Gastroesophageal sphincter (tissue), 4 donors: ENCODE measurements around the gene PRKG1. TPM values are rescaled to one million over a fixed set of nuclear protein-coding genes. Genes with fewer than 3 reads are reported as not detected.
A peak's percentile ranks its signal among the peaks of the same experiment; 100 is the strongest.

Source experiments
- ATAC-seq: fragments of 150-250 bp; one replicate; pipeline ENCODE4 v1.9.1; 2016; ENCODE audit warnings: mild to moderate bottlenecking, moderate library complexity
- H3K27ac ChIP-seq, 4 donors: fragments of 200-600 bp; sonication (generic) in 3 of 4; 1 replicate in 3 of 4; 2 replicates in 1 of 4; pipeline ENCODE4 v1.5.1; 2016 to 2019
- H3K27me3 ChIP-seq: fragments of 200-600 bp; sonication (generic); one replicate; pipeline ENCODE4 v1.5.1; 2019
- H3K36me3 ChIP-seq, 2 donors: fragments of 200-600 bp; sonication (generic); one replicate each; pipeline ENCODE4 v1.5.1; 2019; ENCODE audit warnings: control low read depth in 1 of 2
- H3K4me1 ChIP-seq, 3 donors: fragments of 200-600 bp; sonication (generic); 1 replicate in 2 of 3; 2 replicates in 1 of 3; pipeline ENCODE4 v1.5.1; 2016 to 2019; ENCODE audit warnings: control low read depth in 2 of 3
- H3K4me3 ChIP-seq, 2 donors: fragments of 200-600 bp; sonication (generic); one replicate each; pipeline ENCODE4 v1.5.1; 2019; ENCODE audit warnings: mild to moderate bottlenecking in 1 of 2, moderate library complexity in 1 of 2
- H3K9me3 ChIP-seq, 3 donors: fragments of 200-600 bp; sonication (generic); one replicate each; pipeline ENCODE4 v1.5.1; 2017 to 2019; ENCODE audit warnings: control low read depth in 2 of 3
- CTCF ChIP-seq, 4 experiments: fragments of 200-600 bp in 2 of 4; fragments of 450-650 bp in 2 of 4; sonication (generic) in 1 of 4; IDR thresholded peaks; one replicate each; pipeline ENCODE4 v1.5.1; 2017 to 2019; ENCODE audit warnings: antibody characterized with exemption in 4 of 4, mild to moderate bottlenecking in 2 of 4, moderate library complexity in 2 of 4
- EP300 ChIP-seq: sonication (generic); formaldehyde crosslinking; IDR thresholded peaks from one replicate; pipeline ENCODE4 v1.6.1; 2017; ENCODE audit warnings: antibody characterized with exemption, mild to moderate bottlenecking
- POLR2A ChIP-seq, 2 donors: fragments of 450-650 bp; IDR thresholded peaks; one replicate each; pipeline ENCODE4 v1.6.1; 2017; ENCODE audit warnings: antibody characterized with exemption in 2 of 2, mild to moderate bottlenecking in 2 of 2, moderate library complexity in 1 of 2
- POLR2AphosphoS5 ChIP-seq: sonication (generic); formaldehyde crosslinking; IDR thresholded peaks from one replicate; pipeline ENCODE4 v1.6.1; 2017; ENCODE audit warnings: antibody characterized with exemption
- WGBS, 2 donors: methylation state at CpG; one replicate each; pipeline ENCODE4 v1.1.5; 2018; ENCODE audit warnings: low coverage in 1 of 2; 5-methylcytosine and 5-hydroxymethylcytosine counted together
- total RNA-seq, 4 donors: library from RNA; depleted of rRNA; stranded (reverse); fragments of >200 nt; gene quantifications; one replicate each; pipeline ENCODE4 v1.1.0, GENCODE V29; 2016

PRKG1 gene
- total RNA-seq, 4 donors from 2014 or later = 27.5 to 73.2 (median 39.2) TPM

GRCh38 chr10:51079331-51079730 lies 5.0 kb downstream of the PRKG1 start:
- H3K27ac ChIP-seq = peak overlapping the region in 3 of 4 donors; percentile 48 to 52 (median 52)

GRCh38 chr10:51079766-51080165 lies 5.5 kb downstream of the PRKG1 start:
- TF ChIP-seq POLR2AphosphoS5 (no peak), CTCF (IDR thresholded peaks at IDR 0.05) (no peak), EP300 (no peak), POLR2A (IDR thresholded peaks at IDR 0.05) (no peak)
- no peak for ATAC-seq
- peak overlapping the region in 3 of 4 donors; percentile 48 to 52 (median 52) for H3K27ac ChIP-seq

More at GRCh38 chr10:51079331-51079730, 5.0 kb downstream of the PRKG1 start:
- no peaks in the 10 kb centered on the region for H3K27me3 ChIP-seq
- TF ChIP-seq POLR2AphosphoS5 (no peak), CTCF (IDR thresholded peaks at IDR 0.05) (peak in 1 of 4 experiments; percentile 34), POLR2A (IDR thresholded peaks at IDR 0.05) (no peak), EP300 (no peak)
- H3K4me3 ChIP-seq = no peak overlapping the region
- peaks cover 0 to 52% (median 5%) of the 10 kb centered on the region in 3 donors for H3K4me1 ChIP-seq
- H3K36me3 ChIP-seq = no peaks in the 10 kb centered on the region
- 60 to 75% methylated on average over 1 of the region's 1 CpG for whole genome bisulfite sequencing, 2 donors
- ATAC-seq = no peak
- no peaks in the 10 kb centered on the region for H3K9me3 ChIP-seq

GRCh38 chr10:51080311-51081006 lies 6.2 kb downstream of the PRKG1 start:
- H3K4me1 ChIP-seq = peaks cover 0 to 53% (median 5%) of the 10 kb centered on the region in 3 donors
- 51 to 54% methylated on average over 5 of the region's 5 CpGs for WGBS, 2 donors
- no peaks in the 10 kb centered on the region for H3K36me3 ChIP-seq
- no peak overlapping the region for H3K4me3 ChIP-seq
- no peaks in the 10 kb centered on the region for H3K9me3 ChIP-seq
- H3K27ac ChIP-seq = peak overlapping the region in 2 of 4 donors; percentile 48 to 52
- no peaks in the 10 kb centered on the region for H3K27me3 ChIP-seq
- no peak for ATAC-seq
- TF ChIP-seq POLR2A (IDR thresholded peaks at IDR 0.05) (no peak), POLR2AphosphoS5 (no peak), CTCF (IDR thresholded peaks at IDR 0.05) (no peak), EP300 (no peak)

More at GRCh38 chr10:51079766-51080165, 5.5 kb downstream of the PRKG1 start:
- Histone ChIP-seq H3K9me3 (no peaks in the 10 kb centered on the region), H3K4me1 (peaks cover 0 to 53% (median 5%) of the 10 kb centered on the region in 3 donors), H3K36me3 (no peaks in the 10 kb centered on the region), H3K4me3 (no peak overlapping the region), H3K27me3 (no peaks in the 10 kb centered on the region)
- WGBS, 2 donors = 46 to 52% methylated on average over 3 of the region's 3 CpGs

- H3K4me3 ChIP-seq = peak overlapping the region in 1 of 2 donors; percentile 28
- ATAC-seq = no peak
- TF ChIP-seq POLR2AphosphoS5 (no peak), POLR2A (IDR thresholded peaks at IDR 0.05) (no peak), CTCF (IDR thresholded peaks at IDR 0.05) (no peak), EP300 (no peak)
- H3K27ac ChIP-seq = peak overlapping the region; percentile 74 to 84 (median 78)
- H3K27me3 ChIP-seq = no peaks in the 10 kb centered on the region
- H3K36me3 ChIP-seq = no peaks in the 10 kb centered on the region
- peaks cover 0 to 43% (median 5%) of the 10 kb centered on the region in 3 donors for H3K4me1 ChIP-seq
- no peaks in the 10 kb centered on the region for H3K9me3 ChIP-seq
Measured at GRCh38 chr10:51082857-51083256, 8.6 kb downstream of the PRKG1 start.

GRCh38 chr10:51083356-51083853 lies 9.1 kb downstream of the PRKG1 start:
- Histone ChIP-seq H3K27me3 (no peaks in the 10 kb centered on the region), H3K4me3 (peak overlapping the region in 1 of 2 donors; percentile 28), H3K27ac (peak overlapping the region; percentile 74 to 84 (median 78)), H3K4me1 (peaks cover 0 to 41% (median 5%) of the 10 kb centered on the region in 3 donors), H3K36me3 (no peaks in the 10 kb centered on the region), H3K9me3 (no peaks in the 10 kb centered on the region)
- TF ChIP-seq POLR2AphosphoS5 (no peak), POLR2A (IDR thresholded peaks at IDR 0.05) (no peak), CTCF (IDR thresholded peaks at IDR 0.05) (no peak), EP300 (no peak)
- 15 to 27% methylated on average over 5 to 6 of the region's 6 CpGs for WGBS, 2 donors
- peak; percentile 64 for ATAC-seq
